ENCODE measurements around the gene TMEM240. TPM values are rescaled to one million over a fixed set of nuclear protein-coding genes. Genes with fewer than 3 reads are reported as not detected.

The TMEM240 gene
- total RNA-seq, 1 donor from 2014 or later: 17.3 TPM

DNA sequence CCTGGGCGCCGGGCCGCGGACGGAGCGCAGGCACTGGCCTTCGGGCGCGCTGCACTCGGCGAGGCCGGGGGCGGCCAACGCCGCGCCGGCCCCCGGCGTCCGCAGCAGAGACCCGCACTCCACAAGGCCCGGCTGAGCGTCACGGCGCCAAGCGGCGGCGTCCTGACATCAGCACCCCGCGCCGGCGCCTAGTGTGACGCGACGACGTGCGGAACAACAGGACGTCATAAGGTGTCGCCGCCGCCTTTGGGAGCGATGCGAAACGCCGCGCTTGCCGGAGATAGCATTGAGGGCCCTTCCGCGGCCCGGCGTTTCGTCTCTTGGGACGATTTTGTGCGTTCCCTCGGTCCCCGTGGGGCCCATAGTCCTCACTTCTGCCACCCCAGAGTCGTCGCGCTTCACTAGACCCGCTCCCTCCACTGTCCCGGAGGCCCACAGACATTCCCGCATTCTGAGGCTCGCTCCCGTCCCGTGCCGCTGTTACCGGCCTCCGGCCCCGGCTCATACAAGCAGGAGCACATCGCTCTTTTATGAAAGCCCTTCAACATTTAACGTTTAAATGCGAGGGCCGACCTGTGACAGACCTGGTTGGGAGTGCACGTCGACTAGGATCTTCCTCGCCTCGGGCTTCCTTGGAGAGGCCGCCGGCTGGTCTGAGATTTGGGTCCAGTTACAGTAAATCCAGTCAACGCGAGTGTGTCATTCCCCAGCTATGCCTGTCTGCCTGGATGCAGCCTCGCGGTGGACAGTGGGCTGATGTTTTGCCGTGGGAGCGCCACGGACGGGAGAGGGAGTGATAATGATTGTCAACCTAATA, 34.5 kb upstream of the TMEM240 start, which contains the start of gene SSU72:
TSS of gene SSU72 (minus strand) at position 143 of the 817 bp plus-strand sequence. CDS start 306 bp downstream, outside the sequence.
- peak; percentile 92 to 96 for DNase-seq (ENCODE audit: low spot score in 2 of 2, unreplicated experiment in 2 of 2)
- peaks cover 23% of the 10 kb centered on the region for H3K4me1 Mint-ChIP-seq
- peaks cover 15% of the 10 kb centered on the region for H3K27me3 Mint-ChIP-seq (ENCODE audit: low read depth)
- no peaks in the 10 kb centered on the region for H3K9me3 Mint-ChIP-seq
- H3K4me3 Mint-ChIP-seq: peak within 1 kb of the TSS; percentile 95
- H3K36me3 Mint-ChIP-seq: peaks cover 5% of the 10 kb centered on the region
- TF ChIP-seq CTCF (IDR thresholded peaks at IDR 0.05; ENCODE audit: unreplicated experiment): no peak
- peak within 1 kb of the TSS; percentile 99 for H3K27ac Mint-ChIP-seq

- Mint-ChIP-seq H3K27ac (peak overlapping the region; percentile 99), H3K36me3 (peaks cover 7% of the 10 kb centered on the region), H3K4me3 (peak overlapping the region; percentile 94), H3K4me1 (peaks cover 23% of the 10 kb centered on the region), H3K9me3 (no peaks in the 10 kb centered on the region), H3K27me3 (ENCODE audit: low read depth) (peaks cover 10% of the 10 kb centered on the region)
- DNase-seq (ENCODE audit: low spot score in 2 of 2, unreplicated experiment in 2 of 2): peak; percentile 57 to 67
- TF ChIP-seq CTCF (IDR thresholded peaks at IDR 0.05; ENCODE audit: unreplicated experiment): no peak
These were observed 33.7 kb upstream of the TMEM240 start for GRCh38 chr1:1573843-1574720.

- peaks cover 14% of the 10 kb centered on the region for H3K4me1 Mint-ChIP-seq
- no peak overlapping the region for H3K27ac Mint-ChIP-seq
- no peak for TF ChIP-seq CTCF (IDR thresholded peaks at IDR 0.05; ENCODE audit: unreplicated experiment)
- DNase-seq (ENCODE audit: low spot score in 2 of 2, unreplicated experiment in 2 of 2): no peak
- H3K4me3 Mint-ChIP-seq: no peak overlapping the region
- H3K27me3 Mint-ChIP-seq (ENCODE audit: low read depth): no peaks in the 10 kb centered on the region
- H3K36me3 Mint-ChIP-seq: peaks cover 26% of the 10 kb centered on the region
- H3K9me3 Mint-ChIP-seq: no peaks in the 10 kb centered on the region
These were observed 28.9 kb upstream of the TMEM240 start for GRCh38 chr1:1569341-1569740.

GRCh38 chr1:1567891-1568291, 27.5 kb upstream of the TMEM240 start:
- DNase-seq (ENCODE audit: low spot score in 2 of 2, unreplicated experiment in 2 of 2): no peak
- Mint-ChIP-seq H3K9me3 (no peaks in the 10 kb centered on the region), H3K27me3 (ENCODE audit: low read depth) (no peaks in the 10 kb centered on the region), H3K4me3 (no peak overlapping the region), H3K36me3 (peaks cover 35% of the 10 kb centered on the region), H3K27ac (no peak overlapping the region), H3K4me1 (peaks cover 5% of the 10 kb centered on the region)
- no peak for TF ChIP-seq CTCF (IDR thresholded peaks at IDR 0.05; ENCODE audit: unreplicated experiment)

DNA sequence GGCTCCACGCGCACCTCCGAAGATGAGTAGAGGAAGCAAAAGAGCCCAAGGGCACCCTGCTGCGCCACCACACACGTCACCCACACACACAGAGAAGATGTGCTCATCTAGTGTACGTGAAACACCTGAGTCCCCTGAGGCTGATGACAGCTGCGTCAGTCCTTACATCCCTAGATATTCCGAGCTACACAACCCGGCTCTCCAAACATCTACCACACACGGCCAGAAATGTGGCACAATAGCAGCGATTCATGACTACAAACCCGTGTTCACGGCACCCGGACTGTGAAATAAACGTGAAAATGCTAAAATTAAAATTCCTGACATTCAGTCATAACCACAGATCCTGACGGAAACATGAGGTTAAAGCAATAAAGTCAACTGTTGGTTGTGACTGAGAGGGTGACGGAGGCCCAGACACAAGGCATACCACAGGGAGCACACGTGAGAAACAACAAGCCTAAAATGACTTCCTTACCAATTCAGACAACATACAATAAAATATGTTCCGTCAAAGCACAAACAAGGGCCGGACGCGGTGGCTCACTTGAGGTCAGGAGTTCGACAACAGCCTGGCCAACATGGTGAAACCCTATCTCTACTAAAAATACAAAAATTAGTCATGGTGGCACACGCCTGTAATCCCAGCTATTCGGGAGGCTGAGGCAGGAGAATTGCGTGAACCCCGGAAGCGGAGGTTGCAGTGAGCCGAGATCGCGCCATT, 26.9 kb upstream of the TMEM240 start:
- no peaks in the 10 kb centered on the region for H3K9me3 Mint-ChIP-seq
- no peaks in the 10 kb centered on the region for H3K27me3 Mint-ChIP-seq (ENCODE audit: low read depth)
- peaks cover 5% of the 10 kb centered on the region for H3K4me1 Mint-ChIP-seq
- H3K36me3 Mint-ChIP-seq: peaks cover 38% of the 10 kb centered on the region
- no peak overlapping the region for H3K27ac Mint-ChIP-seq
- no peak for TF ChIP-seq CTCF (IDR thresholded peaks at IDR 0.05; ENCODE audit: unreplicated experiment)
- no peak for DNase-seq (ENCODE audit: low spot score in 2 of 2, unreplicated experiment in 2 of 2)
- no peak overlapping the region for H3K4me3 Mint-ChIP-seq
